Upper lobe of left lung (tissue), 4 donors: ENCODE results near the gene LYPD3.

Experiments
- CTCF ChIP-seq, 6 experiments: fragments of 450-650 bp in 4 of 6; fragments of 200-600 bp in 2 of 6; sonication (generic) in 2 of 6; IDR thresholded peaks; one replicate each; pipeline ENCODE4 v1.5.1; 2016 to 2019; ENCODE audit warnings: antibody characterized with exemption in 6 of 6
- EP300 ChIP-seq, 4 donors: sonication (generic); formaldehyde crosslinking; IDR thresholded peaks; one replicate each; pipeline ENCODE4 v1.5.1; 2017; ENCODE audit warnings: antibody characterized with exemption in 4 of 4, control low read depth in 2 of 4
- POLR2A ChIP-seq, 4 donors: fragments of 450-650 bp; IDR thresholded peaks; one replicate each; pipeline ENCODE4 v1.5.1; 2016 to 2017; ENCODE audit warnings: antibody characterized with exemption in 4 of 4, mild to moderate bottlenecking in 2 of 4
- POLR2AphosphoS5 ChIP-seq, 2 donors: sonication (generic); formaldehyde crosslinking; IDR thresholded peaks; one replicate each; pipeline ENCODE4 v1.5.1; 2017; ENCODE audit warnings: antibody characterized with exemption in 2 of 2

GRCh38 chr19:43471091-43471490, 5.7 kb upstream of the LYPD3 start:
- TF ChIP-seq CTCF (IDR thresholded peaks at IDR 0.05): no peak
- TF ChIP-seq POLR2A (IDR thresholded peaks at IDR 0.05): no peak
- no peak for TF ChIP-seq POLR2AphosphoS5 (IDR thresholded peaks at IDR 0.05)
- TF ChIP-seq EP300 (IDR thresholded peaks at IDR 0.05): no peak
